ENCODE data around the gene SLC25A28.
"Not testable (repeated sequence)": the region's sequence is repeated elsewhere in the genome, so short reads cannot be mapped to it uniquely, and the experiment has no call there.

Gene SLC25A28

GRCh38 chr10:99625124-99625523 lies 4.9 kb upstream of the SLC25A28 start:
- ATAC-seq: not testable (repeated sequence)

DNA sequence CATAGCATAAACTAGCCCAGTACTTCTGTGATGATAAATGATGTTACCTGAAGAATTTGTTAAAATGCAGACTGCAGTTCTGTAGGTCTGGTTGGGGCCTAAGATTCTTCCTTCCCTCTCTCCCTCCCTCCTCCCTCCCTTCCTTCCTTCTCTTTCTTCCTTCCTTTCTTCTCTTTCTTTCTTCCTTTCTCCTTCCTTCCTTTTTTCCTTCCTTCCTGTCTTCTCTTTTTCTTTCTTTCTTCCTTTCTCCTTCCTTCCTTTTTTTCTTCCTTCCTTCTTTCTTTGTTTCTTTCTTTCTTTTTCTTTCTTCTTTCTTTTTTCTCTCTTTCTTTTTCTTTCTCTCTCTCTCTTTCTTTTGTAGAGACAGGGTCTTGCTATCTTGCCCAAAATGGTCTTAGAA lies 3.7 kb upstream of the SLC25A28 start:
- ATAC-seq: no peak

DNA sequence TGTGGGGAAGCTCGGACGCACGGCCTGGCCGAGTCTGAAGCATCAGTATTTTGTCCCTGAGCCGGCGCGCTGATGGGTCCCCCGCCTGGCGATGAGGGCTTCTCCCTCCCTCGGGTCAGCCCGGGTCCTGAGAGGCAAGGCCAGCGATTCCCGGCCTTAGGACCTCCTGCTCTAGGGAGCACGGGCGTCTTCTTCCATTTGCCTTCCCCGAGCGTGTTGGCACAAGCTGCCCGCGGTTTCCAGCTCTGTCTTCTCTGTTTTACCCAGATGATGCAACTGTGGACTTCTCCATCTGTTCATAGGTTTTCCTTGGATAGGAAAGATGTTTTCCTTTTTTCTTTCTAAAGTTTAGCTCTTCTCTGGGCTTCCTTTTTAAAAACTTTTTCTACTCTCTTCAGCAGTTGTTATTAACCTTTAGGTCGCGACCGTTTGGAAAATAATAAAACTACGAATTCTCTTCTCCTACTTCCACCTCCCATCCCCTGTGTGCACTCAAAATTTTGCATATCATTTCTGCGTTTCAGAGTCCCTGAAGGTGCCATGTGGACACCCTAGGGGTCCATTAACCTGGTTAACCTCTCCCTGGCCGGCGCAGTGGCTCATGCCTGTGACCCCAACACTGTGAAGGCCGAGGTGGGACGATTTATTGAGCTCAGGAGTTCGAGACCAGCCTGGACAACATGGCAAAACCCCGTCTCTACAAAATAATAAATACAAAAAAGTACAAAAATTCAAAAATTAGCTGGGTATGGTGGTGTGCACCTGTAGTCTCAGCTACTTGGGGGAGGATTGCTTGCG lies 1.4 kb upstream of the SLC25A28 start:
- no peak for ATAC-seq

GRCh38 chr10:99620711-99621453 lies 643 bp upstream of the SLC25A28 start:
- peak; percentile 89 to 94 for ATAC-seq

DNA sequence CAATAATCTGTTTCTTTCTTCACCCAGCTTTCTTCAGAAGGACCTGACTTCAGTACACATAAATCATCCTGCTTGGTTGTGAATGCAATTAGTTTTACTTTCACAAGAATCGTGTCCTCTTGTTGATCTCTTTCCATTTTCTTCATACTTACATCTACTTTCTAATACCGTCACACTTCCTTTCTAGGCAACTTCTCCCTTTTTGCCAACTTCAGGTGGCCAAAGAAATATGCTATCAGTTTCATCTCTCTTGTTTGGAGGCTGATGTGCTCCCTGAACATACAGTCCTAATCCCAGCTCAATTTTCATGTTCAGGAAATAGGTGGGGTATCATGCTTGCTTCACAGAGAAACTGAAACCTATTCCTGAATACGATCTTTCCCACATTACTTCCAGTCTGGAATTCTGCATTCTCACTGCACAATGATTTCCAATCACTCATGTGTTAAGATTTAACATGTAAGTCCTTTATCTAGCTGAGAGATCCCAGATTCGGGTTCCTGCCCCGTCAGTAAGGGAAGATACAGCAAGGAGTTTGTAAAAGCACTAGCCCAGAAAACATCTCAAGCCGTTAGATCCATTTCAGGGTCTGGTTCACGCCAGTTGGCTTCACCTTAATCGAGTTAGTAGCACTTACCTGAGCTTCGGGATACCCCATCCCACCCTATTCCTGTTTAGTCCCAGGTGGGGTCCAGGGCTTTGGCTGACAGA lies 994 bp downstream of the SLC25A28 start:
- no peak for ATAC-seq

DNA sequence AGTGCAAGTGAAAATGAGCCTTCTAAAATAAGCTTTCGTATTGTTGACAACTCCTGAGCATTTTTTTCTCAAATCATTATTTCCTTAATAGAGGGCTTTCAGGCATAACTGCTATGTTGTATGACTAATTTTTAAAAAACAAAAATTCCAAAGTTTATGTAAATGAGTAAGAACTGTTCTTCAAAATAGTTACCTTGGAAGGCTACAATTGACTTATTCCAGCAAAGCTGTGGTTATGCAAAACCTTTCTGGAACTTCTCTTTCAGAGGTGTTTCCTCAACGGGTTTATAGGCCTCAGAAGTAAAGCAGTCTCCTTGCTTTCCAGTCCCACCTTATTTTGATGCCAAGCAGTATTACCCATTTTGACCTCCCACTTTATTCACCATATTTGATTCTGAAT lies 2.5 kb downstream of the SLC25A28 start:
- no peak for ATAC-seq

DNA sequence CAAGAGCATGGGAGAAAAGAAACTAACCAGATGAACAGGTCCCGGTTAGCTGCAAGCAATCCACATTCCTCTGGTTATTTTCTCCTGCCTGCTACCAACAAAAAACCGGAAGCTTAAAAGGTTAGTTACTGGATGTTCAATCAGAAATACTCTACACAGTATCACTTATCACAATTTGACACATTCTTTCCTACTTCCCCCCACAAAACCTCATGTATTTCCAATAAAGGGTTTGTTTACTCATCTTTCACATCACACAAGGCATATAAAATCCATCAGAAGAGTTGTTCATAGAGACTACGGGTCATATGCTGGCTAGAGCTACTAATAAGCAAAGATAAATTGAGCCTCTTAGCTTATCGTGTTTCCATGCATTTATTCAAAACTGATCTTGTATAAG lies 4.8 kb downstream of the SLC25A28 start:
- no peak for ATAC-seq

- peak; percentile 34 to 53 for ATAC-seq
Measured at GRCh38 chr10:99612167-99612831, 7.9 kb downstream of the SLC25A28 start.

GRCh38 chr10:99611326-99611725 lies 8.9 kb downstream of the SLC25A28 start:
- no peak for ATAC-seq

GRCh38 chr10:99610221-99610620 lies 10.0 kb downstream of the SLC25A28 start:
- ATAC-seq: no peak

- ATAC-seq: no peak
Measured at GRCh38 chr10:99609186-99609585, 11.1 kb downstream of the SLC25A28 start.

DNA sequence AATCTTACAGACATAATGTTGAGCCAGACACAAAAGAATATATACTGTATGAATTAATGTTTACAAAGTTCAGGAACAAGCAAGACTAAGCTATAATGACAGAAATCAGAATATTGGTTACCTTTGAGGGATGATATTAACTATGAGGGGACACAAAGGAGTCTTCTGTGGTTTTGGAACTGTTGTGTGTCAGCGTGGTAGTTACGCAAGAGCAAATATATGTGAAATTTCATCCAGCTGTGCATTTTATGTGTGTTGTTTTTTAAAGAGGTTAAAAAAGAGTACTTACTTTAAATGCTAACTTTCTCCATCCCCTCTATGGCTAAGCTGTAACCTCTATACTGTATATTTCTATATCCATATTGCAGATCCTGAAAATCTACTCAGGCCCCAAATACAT lies 14.9 kb downstream of the SLC25A28 start:
- ATAC-seq: no peak

DNA sequence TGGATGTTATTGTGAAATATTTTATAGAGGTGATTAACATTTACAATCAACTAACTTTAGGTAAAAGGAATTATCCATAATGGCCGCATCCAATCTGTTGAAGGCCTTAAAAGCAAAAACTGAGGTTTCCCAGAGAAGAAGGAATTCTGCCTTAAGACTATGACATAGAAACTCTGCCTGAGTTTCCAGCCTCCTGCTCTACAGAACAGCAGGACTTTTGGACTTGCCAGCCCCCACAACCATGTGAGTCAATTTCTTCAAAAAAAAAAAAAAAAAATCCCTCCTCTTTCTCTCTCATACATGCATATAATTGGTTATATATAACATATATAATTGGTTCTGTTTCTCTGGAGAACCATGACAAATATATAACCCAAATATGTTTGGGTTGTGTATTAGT lies 15.4 kb downstream of the SLC25A28 start:
- ATAC-seq: no peak

DNA sequence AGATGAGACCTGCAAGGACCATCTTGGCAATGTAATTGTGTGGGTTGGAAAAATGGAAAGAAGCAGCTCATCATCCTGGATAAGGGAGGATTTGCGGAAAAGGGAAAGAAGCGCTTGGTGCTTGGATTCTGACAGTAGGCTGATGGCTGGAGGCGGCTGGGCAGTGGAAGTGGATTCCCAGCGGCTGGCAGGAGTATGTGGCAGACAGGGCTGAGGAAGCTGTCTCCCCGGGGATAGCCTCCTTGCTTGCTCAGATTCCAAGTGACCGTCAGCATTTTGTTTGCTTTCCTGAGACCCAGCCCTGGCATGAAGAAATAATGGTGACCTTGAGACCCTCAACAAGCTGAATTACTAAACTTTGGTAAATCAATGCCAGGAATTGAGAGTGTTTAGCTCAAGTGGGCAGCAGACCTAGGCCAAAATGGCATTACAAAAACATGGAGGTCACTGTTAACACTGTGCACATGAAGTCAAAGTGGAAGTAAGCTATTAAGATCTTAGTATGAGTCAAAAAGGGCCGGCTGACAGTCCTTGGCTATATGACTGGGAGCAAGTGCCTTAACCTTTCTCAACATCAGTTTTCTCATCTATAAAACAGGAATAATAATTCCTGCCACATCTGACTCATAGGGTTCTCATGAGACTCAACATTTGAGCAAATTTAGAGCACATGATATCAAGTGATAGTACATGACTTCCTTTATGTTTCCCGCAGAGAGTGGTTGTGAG lies 21.3 kb downstream of the SLC25A28 start:
- peak in 1 of 2 donors; percentile 24 for ATAC-seq

GRCh38 chr10:99598011-99598410 lies 22.2 kb downstream of the SLC25A28 start:
- no peak for ATAC-seq

- ATAC-seq: not testable (repeated sequence)
Measured at GRCh38 chr10:99596708-99597107, 23.5 kb downstream of the SLC25A28 start.

GRCh38 chr10:99595770-99596465 lies 24.3 kb downstream of the SLC25A28 start:
- no peak for ATAC-seq

DNA sequence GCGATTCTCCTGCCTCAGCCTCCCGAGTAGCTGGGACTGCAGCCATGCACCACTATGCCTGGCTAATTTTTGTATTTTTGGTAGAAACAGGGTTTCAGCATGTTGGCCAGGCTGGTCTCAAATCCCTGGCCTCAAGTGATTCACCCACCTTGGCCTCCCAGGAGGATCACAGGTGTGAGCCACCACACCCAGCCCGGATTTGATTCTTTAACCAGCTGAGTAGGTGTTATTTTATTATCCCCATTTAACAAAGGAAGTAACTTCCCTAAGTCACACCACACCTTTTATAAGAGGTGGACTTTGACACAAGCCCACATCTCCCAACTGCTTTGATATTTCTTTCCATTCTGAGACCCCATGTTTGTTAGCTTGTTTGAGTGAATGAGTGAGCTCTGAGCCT lies 25.0 kb downstream of the SLC25A28 start:
- ATAC-seq: no peak

- no peak for ATAC-seq
Measured at GRCh38 chr10:99593312-99593711, 26.9 kb downstream of the SLC25A28 start.

DNA sequence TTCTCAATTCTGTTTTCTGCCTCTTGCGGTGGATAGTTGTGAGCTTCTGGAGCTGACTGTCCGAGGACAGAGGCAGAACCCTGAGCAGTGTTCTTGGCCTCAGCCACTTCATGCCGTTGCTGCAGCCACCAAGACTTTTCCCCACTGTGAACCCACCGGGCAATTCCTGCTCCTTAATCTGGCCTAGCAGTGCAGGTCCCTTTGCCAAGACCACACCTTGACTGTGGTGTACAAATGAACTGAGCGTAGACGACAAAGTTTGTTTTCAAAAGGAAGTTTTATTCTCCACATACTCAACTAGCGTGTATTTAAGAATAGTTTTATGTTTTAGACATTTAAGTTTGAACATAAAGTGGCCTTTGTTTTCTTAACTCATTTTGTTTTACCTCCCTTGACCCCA lies 29.4 kb downstream of the SLC25A28 start:
- no peak for ATAC-seq

- no peak for ATAC-seq
Measured at GRCh38 chr10:99583687-99584086, 36.6 kb downstream of the SLC25A28 start.
